T-helper 1 cell treated with Interleukin-12 subunit alpha and Interleukin-12 subunit beta and Interleukin-4 antibody, amounts not matched to agents 30 μg/mL and 1 μg/mL, for 36 hours (primary cell): ENCODE measurements around the gene OMA1.
"Not testable (repeated sequence)": the region's sequence is repeated elsewhere in the genome, so short reads cannot be mapped to it uniquely, and the experiment has no call there.

ENCODE experiments used
- H3K27ac Mint-ChIP-seq: one replicate; pipeline ENCODE4 v1.8.0; 2021; ENCODE audit warnings: mild to moderate bottlenecking, mixed read lengths
- H3K27me3 Mint-ChIP-seq: one replicate; pipeline ENCODE4 v1.8.0; 2021; ENCODE audit warnings: low read depth, mixed read lengths
- H3K36me3 Mint-ChIP-seq: one replicate; pipeline ENCODE4 v1.8.0; 2021; ENCODE audit warnings: low read depth, mixed read lengths
- H3K4me1 Mint-ChIP-seq: one replicate; pipeline ENCODE4 v1.8.0; 2021; ENCODE audit warnings: low read depth, mixed read lengths
- H3K4me3 Mint-ChIP-seq: one replicate; pipeline ENCODE4 v1.8.0; 2021; ENCODE audit warnings: mild to moderate bottlenecking, moderate library complexity, mixed read lengths
- H3K9me3 Mint-ChIP-seq: one replicate; pipeline ENCODE4 v1.8.0; 2021; ENCODE audit warnings: mixed read lengths

OMA1 gene

DNA sequence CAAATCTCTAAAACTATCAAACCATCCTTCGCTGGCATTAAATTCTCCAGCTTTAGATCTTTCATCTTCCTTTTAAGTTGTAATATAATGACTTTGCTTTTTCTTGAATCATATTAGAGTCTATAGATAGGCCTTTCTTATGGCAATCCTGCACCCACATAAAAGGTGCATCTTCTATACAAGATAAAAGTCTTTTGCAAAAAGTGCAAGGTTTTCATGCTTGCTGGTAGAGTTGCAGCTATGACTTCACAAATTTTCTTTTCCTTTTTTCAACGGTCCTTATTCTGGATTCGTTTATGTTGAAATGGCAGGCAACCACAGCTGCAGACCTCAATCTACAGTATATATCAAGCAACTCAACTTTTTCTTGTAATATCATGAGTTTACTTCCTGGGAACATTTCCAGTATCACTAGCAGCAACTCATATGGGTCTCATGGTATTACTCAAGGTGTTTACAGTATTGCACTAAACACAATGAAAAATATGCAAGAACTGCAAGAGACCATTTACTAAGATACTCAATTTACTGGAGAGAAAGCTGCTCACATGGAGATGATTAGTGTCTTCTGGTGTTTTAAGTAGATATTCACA, 22.1 kb downstream of the OMA1 start:
- peaks cover 34% of the 10 kb centered on the region for H3K36me3 Mint-ChIP-seq
- no peaks in the 10 kb centered on the region for H3K9me3 Mint-ChIP-seq
- no peaks in the 10 kb centered on the region for H3K27me3 Mint-ChIP-seq
- peak overlapping the region; percentile 34 for H3K27ac Mint-ChIP-seq
- H3K4me1 Mint-ChIP-seq = peaks cover 12% of the 10 kb centered on the region
- no peak overlapping the region for H3K4me3 Mint-ChIP-seq

DNA sequence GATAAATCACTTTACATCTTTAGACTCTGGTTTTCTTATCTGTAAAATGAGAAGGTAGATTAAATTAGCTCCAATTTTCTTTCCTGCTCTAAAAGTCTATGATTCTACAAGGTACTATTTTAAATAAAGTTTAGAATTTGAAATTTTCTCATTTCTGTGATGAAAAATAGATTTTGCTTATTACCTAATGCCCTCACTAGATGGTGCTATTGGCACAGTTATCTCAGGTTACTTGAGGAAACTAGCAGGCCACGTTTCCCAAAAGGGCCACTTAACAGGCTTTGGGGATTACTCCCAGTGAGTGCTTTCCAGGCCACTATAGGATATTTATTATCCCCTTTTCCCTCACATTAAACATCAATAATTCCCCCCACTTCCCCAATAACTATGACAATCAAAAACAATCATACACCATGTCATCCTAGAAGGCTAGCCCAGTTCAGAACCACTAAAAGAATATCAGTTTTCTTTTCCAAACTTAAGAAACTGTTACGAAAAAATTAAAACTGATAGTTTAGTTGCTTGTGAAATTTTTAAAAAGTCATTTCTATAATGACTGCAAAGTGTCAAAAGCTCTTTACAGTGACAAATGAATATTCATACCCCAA, 30.6 kb downstream of the OMA1 start:
- peaks cover 27% of the 10 kb centered on the region for H3K36me3 Mint-ChIP-seq
- no peaks in the 10 kb centered on the region for H3K27me3 Mint-ChIP-seq
- no peaks in the 10 kb centered on the region for H3K9me3 Mint-ChIP-seq
- H3K27ac Mint-ChIP-seq = no peak overlapping the region
- peaks cover 11% of the 10 kb centered on the region for H3K4me1 Mint-ChIP-seq
- no peak overlapping the region for H3K4me3 Mint-ChIP-seq

DNA sequence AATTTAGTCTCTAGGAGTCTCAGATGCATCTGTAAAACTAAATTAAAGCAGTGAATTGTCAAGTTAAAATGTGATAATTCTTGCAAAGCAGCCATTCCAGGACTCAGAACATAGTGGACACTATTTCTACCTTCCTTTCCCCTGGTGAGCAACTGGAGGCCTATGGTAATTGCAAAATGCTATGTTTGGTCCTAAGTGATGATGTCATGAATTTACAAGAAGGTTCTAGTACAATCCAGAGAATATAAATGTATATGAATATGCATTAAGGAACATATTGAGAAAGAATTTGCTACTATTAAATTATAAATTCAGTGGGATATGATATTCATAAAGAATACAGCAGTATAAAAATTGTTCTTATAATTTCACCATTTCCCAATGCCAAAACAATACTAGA, 32.6 kb downstream of the OMA1 start:
- Mint-ChIP-seq H3K27ac (no peak overlapping the region), H3K27me3 (no peaks in the 10 kb centered on the region), H3K36me3 (peaks cover 24% of the 10 kb centered on the region), H3K9me3 (no peaks in the 10 kb centered on the region), H3K4me3 (no peak overlapping the region), H3K4me1 (peaks cover 11% of the 10 kb centered on the region)

DNA sequence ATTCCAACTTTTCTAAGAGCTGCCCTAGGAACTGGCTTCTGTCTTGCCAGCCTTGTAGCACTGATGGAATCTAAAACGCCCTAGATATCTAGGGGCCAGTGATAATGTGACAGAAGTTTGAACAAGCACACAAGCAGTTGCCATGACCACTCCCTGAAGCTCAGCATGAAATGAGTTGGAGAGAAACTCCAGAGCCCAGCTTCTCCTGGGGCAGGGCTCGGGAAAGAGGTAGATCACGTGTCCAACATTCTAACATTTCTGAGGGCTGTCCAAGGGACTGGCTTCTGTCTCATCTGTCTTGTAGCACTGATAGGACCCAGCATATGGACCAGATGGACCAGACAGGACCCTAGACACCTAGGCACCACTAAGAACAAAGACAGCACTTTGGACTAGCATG, 37.9 kb downstream of the OMA1 start:
- Mint-ChIP-seq H3K4me1 (no peaks in the 10 kb centered on the region), H3K9me3 (no peaks in the 10 kb centered on the region), H3K36me3 (peaks cover 25% of the 10 kb centered on the region), H3K27ac (no peak overlapping the region), H3K27me3 (no peaks in the 10 kb centered on the region), H3K4me3 (no peak overlapping the region)

DNA sequence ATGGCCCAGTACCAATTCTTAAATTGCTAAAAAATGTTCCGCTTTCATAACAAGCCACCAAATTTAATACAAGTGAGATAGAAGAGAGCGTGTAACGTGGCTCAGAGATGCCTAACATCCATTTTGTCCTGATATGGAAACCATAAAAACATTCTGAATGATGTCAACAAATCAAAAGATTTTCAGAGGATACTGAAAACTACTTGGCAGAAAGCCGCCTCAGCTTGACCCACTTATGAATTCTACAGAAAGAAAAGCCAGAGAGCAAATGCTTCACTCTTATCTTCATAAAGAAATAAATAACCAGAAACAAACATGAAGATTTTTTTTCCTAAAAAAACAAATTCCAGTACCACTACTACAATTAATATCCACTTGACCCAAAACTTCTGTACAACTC, 41.2 kb downstream of the OMA1 start:
- no peaks in the 10 kb centered on the region for H3K27me3 Mint-ChIP-seq
- H3K36me3 Mint-ChIP-seq = peaks cover 15% of the 10 kb centered on the region

DNA sequence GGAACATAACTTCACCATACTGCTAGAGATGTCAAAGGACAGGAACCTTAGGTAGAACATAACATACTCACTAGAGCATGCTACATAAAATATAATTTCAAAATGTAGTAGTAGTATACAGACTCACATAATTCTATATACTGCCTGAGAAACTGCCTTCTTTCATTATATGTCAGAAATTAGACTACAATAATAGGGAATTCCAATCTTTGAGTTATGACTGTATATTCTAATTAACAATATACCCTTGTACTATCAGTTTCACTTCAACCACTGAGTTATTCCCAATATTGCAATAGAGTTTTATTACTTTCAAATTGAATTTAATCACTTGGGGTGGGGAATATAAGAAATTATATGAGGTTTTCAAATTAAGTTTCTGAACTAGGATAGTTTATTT, 44.0 kb downstream of the OMA1 start:
- Mint-ChIP-seq H3K27me3 (no peaks in the 10 kb centered on the region), H3K27ac (no peak overlapping the region), H3K4me3 (no peak overlapping the region), H3K36me3 (peaks cover 9% of the 10 kb centered on the region), H3K9me3 (no peaks in the 10 kb centered on the region), H3K4me1 (no peaks in the 10 kb centered on the region)

More for the DNA sequence above, 41.2 kb downstream of the OMA1 start:
- Mint-ChIP-seq H3K4me3 (no peak overlapping the region), H3K9me3 (no peaks in the 10 kb centered on the region), H3K4me1 (no peaks in the 10 kb centered on the region), H3K27ac (no peak overlapping the region)

GRCh38 chr1:58500043-58500442, 46.5 kb downstream of the OMA1 start:
- H3K4me3 Mint-ChIP-seq = no peak overlapping the region
- H3K4me1 Mint-ChIP-seq = no peaks in the 10 kb centered on the region
- peaks cover 16% of the 10 kb centered on the region for H3K36me3 Mint-ChIP-seq
- H3K27ac Mint-ChIP-seq = no peak overlapping the region
- H3K27me3 Mint-ChIP-seq = no peaks in the 10 kb centered on the region
- H3K9me3 Mint-ChIP-seq = peaks cover 4% of the 10 kb centered on the region

DNA sequence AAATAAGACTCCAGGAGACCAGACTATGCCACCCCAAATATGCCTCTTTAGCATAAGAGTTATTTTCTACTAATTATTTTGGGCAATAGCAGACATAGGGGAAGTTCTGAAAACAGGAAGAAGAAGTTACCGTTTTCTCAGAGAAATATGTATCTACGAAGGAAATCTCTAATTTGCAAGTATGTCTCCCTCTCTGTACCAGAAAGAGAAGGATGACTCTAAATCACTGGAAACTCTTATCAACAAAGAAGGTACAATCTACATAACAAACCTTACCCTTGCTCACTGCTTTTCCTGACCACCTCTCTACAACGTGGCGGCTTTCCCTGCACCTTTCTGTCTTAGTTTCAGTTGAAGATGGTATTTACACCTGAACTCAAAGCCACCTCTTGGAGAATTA, 49.0 kb downstream of the OMA1 start:
- Mint-ChIP-seq H3K27me3 (no peaks in the 10 kb centered on the region), H3K4me1 (no peaks in the 10 kb centered on the region), H3K36me3 (peaks cover 9% of the 10 kb centered on the region), H3K9me3 (peaks cover 4% of the 10 kb centered on the region), H3K4me3 (no peak overlapping the region), H3K27ac (no peak overlapping the region)

GRCh38 chr1:58496042-58496441, 50.5 kb downstream of the OMA1 start:
- Mint-ChIP-seq H3K4me3 (no peak overlapping the region), H3K27me3 (no peaks in the 10 kb centered on the region), H3K36me3 (peaks cover 11% of the 10 kb centered on the region), H3K9me3 (peaks cover 4% of the 10 kb centered on the region), H3K27ac (no peak overlapping the region), H3K4me1 (no peaks in the 10 kb centered on the region)

DNA sequence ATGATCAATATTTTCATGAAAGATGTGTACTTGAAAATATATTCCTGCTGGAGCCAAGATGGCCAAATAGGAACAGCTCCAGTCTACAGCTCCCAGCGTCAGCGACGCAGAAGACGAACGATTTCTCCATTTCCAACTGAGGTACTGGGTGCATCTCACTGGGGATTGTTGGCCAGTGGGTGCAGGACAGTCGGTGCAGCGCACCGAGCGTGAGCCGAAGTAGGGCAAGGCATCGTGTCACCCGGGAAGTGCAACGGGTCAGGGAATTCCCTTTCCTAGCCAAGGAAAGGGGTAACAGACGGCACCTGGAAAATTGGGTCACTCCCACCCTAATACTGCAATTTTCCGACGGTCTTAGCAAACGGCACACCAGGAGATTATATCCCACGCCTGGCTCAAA, 57.6 kb downstream of the OMA1 start:
- H3K9me3 Mint-ChIP-seq, H3K4me3 Mint-ChIP-seq, H3K27ac Mint-ChIP-seq, H3K4me1 Mint-ChIP-seq, H3K27me3 Mint-ChIP-seq: not testable (repeated sequence)
- H3K36me3 Mint-ChIP-seq = peaks cover 15% of the 10 kb centered on the region

- Mint-ChIP-seq H3K9me3 (peaks cover 4% of the 10 kb centered on the region), H3K4me3 (no peak overlapping the region), H3K27me3 (no peaks in the 10 kb centered on the region), H3K36me3 (peaks cover 12% of the 10 kb centered on the region), H3K4me1 (peaks cover 8% of the 10 kb centered on the region), H3K27ac (no peak overlapping the region)
These were observed 59.5 kb downstream of the OMA1 start for GRCh38 chr1:58487002-58487401.

- H3K36me3 Mint-ChIP-seq = peaks cover 9% of the 10 kb centered on the region
- H3K4me1 Mint-ChIP-seq = peaks cover 5% of the 10 kb centered on the region
- H3K27me3 Mint-ChIP-seq = no peaks in the 10 kb centered on the region
- H3K9me3 Mint-ChIP-seq = no peaks in the 10 kb centered on the region
- H3K4me3 Mint-ChIP-seq = no peak overlapping the region
- no peak overlapping the region for H3K27ac Mint-ChIP-seq
These were observed 64.6 kb downstream of the OMA1 start for GRCh38 chr1:58481962-58482361.

- Mint-ChIP-seq H3K9me3 (no peaks in the 10 kb centered on the region), H3K27ac (no peak overlapping the region), H3K4me1 (no peaks in the 10 kb centered on the region), H3K36me3 (peaks cover 5% of the 10 kb centered on the region), H3K27me3 (no peaks in the 10 kb centered on the region), H3K4me3 (no peak overlapping the region)
These were observed 66.3 kb downstream of the OMA1 start for GRCh38 chr1:58480191-58480590.

DNA sequence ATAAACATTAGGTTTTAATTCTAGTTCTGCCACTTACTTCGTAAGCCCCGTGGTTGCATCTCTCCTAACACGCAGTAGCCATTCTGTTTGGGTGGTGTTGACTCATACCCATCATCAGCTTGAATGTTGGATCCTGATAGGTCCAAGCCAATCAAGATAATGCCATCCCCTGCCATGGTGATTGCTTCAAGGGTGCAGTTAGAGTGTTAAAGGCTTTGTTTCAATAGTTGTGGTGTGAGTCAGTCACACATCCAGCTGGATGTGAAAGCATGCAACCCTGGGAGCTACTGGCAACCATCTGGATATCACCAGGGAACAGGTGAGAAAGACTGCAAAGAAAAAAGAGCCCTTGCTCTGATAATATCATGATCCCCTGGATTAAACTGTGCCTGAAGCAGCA, 69.1 kb downstream of the OMA1 start:
- Mint-ChIP-seq H3K4me1 (no peaks in the 10 kb centered on the region), H3K36me3 (peaks cover 5% of the 10 kb centered on the region), H3K9me3 (no peaks in the 10 kb centered on the region), H3K27me3 (no peaks in the 10 kb centered on the region), H3K4me3 (no peak overlapping the region), H3K27ac (no peak overlapping the region)

GRCh38 chr1:58476179-58476578, 70.3 kb downstream of the OMA1 start:
- H3K9me3 Mint-ChIP-seq = no peaks in the 10 kb centered on the region
- no peaks in the 10 kb centered on the region for H3K4me1 Mint-ChIP-seq
- no peak overlapping the region for H3K27ac Mint-ChIP-seq
- peaks cover 2% of the 10 kb centered on the region for H3K36me3 Mint-ChIP-seq
- H3K4me3 Mint-ChIP-seq = no peak overlapping the region
- no peaks in the 10 kb centered on the region for H3K27me3 Mint-ChIP-seq

DNA sequence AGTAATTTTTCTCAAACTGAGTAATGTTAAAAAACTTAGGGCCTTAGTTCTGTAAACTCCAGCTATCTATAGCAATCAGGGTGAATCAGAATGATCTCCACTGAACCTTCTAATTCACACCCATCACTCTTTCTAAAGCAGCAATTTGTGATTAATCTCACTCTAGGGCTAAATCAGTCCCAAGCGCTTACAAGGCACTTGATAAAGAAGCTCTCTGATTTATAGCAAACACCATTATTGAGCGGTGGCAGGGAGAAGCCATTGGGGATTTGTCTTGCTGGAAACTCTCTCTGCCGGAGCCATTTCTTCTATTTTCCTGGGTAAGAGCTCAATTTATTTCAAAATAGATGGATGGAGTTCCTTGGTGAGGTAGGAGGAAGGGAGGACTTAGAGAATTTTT, 77.0 kb downstream of the OMA1 start:
- no peaks in the 10 kb centered on the region for H3K27me3 Mint-ChIP-seq
- no peaks in the 10 kb centered on the region for H3K4me1 Mint-ChIP-seq
- no peak overlapping the region for H3K27ac Mint-ChIP-seq
- H3K4me3 Mint-ChIP-seq = no peak overlapping the region
- no peaks in the 10 kb centered on the region for H3K9me3 Mint-ChIP-seq
- H3K36me3 Mint-ChIP-seq = no peaks in the 10 kb centered on the region
